GM13977 (cell line): ENCODE measurements around the gene UBE3B.

ENCODE experiments used
- DNase-seq: peaks from one replicate; pipeline ENCODE4 v3.0.0; 2012; ENCODE audit warnings: low spot score
- CTCF ChIP-seq: IDR thresholded peaks from 2 replicates; pipeline ENCODE4 v1.5.1; 2012; ENCODE audit warnings: mild to moderate bottlenecking, control low read depth; ENCODE audit not compliant: insufficient read depth; ENCODE audit errors: extremely low read depth, missing control alignments
- in situ Hi-C: fragments of 300-500 bp; cut with MboI; formaldehyde crosslinking; loops from one replicate; pipeline ENCODE4 v1.12.0; 2022; ENCODE audit warnings: low sequenced_read_pairs, low pct_unique_long_range_greater_than_20kb, mixed read lengths, inconsistent platforms; ENCODE audit not compliant: unreplicated experiment

UBE3B gene

GRCh38 chr12:109443794-109444193, 33.6 kb upstream of the UBE3B start:
- in situ Hi-C loops: no loop called here

GRCh38 chr12:109444259-109444658, 33.2 kb upstream of the UBE3B start:
- no peak for DNase-seq
- in situ Hi-C loops: no loop called here
- no peak for TF ChIP-seq CTCF

More at GRCh38 chr12:109443794-109444193, 33.6 kb upstream of the UBE3B start:
- DNase-seq: no peak
- no peak for TF ChIP-seq CTCF

- DNase-seq: no peak
- TF ChIP-seq CTCF: no peak
- in situ Hi-C loops: no loop called here
Measured at GRCh38 chr12:109445191-109445609, 32.2 kb upstream of the UBE3B start.

- no peak for DNase-seq
- in situ Hi-C loops: no loop called here
- TF ChIP-seq CTCF: no peak
Measured at GRCh38 chr12:109446869-109447268, 30.6 kb upstream of the UBE3B start.

GRCh38 chr12:109447482-109447881, 30.0 kb upstream of the UBE3B start:
- no peak for DNase-seq
- no peak for TF ChIP-seq CTCF
- in situ Hi-C loops: no loop called here

GRCh38 chr12:109448272-109448671, 29.2 kb upstream of the UBE3B start:
- no peak for DNase-seq
- no peak for TF ChIP-seq CTCF
- in situ Hi-C loops: no loop called here
